ENCODE results near the gene SYVN1.

DNA sequence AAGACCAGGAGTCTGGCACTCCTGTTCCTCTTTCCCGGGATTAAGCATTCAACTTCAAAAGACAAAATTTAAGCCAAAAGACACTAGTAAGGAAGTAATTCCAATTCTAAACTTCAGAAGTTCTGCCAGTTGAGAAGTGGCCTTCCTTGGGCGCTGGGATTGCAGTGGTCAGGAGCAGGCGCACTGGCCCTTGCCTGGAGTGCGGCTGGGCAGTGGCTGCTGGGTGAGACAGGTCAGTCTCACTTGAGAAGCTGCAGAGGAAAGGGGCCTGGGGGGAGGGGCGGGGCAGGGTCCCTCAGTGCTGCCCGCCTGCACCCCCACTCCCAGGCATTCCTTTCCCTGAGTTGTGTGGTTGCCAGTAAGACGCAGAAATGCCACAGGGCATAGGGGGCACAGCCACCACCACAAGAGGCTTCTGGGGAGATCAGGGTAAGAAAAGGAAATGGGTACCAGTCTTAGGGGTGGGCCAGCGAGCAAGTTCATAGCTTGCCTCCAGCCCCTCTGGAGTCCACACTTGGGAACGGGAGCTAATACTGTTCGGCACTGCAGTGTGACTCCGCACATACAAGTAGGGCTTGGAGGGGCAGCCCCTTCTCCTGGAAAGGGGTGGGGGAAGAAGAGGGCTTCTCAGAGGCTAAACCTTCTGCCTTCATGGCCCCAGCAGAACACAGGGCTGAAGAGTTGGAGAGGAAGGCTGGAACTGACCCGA lies 6.7 kb downstream of the SYVN1 start:
- no peak for TF ChIP-seq FOXM1 (IDR thresholded peaks at IDR 0.05; ENCODE audit: borderline replicate concordance)
- no peak for TF ChIP-seq FOXK2 (IDR thresholded peaks at IDR 0.05)
- no peak for TF ChIP-seq FOXA1 (IDR thresholded peaks at IDR 0.05)
- no peak for TF ChIP-seq SP1 (IDR thresholded peaks at IDR 0.05)
- TF ChIP-seq SUZ12 (IDR thresholded peaks at IDR 0.05) = no peak
- no peak for TF ChIP-seq ELF4 (IDR thresholded peaks at IDR 0.05)
- no peak for TF ChIP-seq ARNT (IDR thresholded peaks at IDR 0.05)
- no peak for TF ChIP-seq CTBP1 (IDR thresholded peaks at IDR 0.05; ENCODE audit: borderline replicate concordance)
- TF ChIP-seq TARDBP (IDR thresholded peaks at IDR 0.05) = no peak
- TF ChIP-seq, protein P1, sequence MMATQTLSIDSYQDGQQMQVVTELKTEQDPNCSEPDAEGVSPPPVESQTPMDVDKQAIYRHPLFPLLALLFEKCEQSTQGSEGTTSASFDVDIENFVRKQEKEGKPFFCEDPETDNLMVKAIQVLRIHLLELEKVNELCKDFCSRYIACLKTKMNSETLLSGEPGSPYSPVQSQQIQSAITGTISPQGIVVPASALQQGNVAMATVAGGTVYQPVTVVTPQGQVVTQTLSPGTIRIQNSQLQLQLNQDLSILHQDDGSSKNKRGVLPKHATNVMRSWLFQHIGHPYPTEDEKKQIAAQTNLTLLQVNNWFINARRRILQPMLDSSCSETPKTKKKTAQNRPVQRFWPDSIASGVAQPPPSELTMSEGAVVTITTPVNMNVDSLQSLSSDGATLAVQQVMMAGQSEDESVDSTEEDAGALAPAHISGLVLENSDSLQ (IDR thresholded peaks at IDR 0.05) = no peak
